Measurements from ENCODE around the gene DGKD.

GRCh38 chr2:233317196-233317943, 36.9 kb upstream of the DGKD start:
- TF ChIP-seq CTCF (IDR thresholded peaks at IDR 0.05; ENCODE audit: insufficient read depth, low read length, poor library complexity, severe bottlenecking) (no peak), EZH2phosphoT487 (conservative IDR thresholded peaks at IDR 0.05; ENCODE audit: low read length) (no peak)
